ENCODE data around the gene DHRS11. TPM values are rescaled to one million over a fixed set of nuclear protein-coding genes. Genes with fewer than 3 reads are reported as not detected.
A peak's percentile ranks its signal among the peaks of the same experiment; 100 is the strongest.

DHRS11 gene
- total RNA-seq, 2 experiments from 2014 or later = 7.2 to 13.9 TPM

DNA sequence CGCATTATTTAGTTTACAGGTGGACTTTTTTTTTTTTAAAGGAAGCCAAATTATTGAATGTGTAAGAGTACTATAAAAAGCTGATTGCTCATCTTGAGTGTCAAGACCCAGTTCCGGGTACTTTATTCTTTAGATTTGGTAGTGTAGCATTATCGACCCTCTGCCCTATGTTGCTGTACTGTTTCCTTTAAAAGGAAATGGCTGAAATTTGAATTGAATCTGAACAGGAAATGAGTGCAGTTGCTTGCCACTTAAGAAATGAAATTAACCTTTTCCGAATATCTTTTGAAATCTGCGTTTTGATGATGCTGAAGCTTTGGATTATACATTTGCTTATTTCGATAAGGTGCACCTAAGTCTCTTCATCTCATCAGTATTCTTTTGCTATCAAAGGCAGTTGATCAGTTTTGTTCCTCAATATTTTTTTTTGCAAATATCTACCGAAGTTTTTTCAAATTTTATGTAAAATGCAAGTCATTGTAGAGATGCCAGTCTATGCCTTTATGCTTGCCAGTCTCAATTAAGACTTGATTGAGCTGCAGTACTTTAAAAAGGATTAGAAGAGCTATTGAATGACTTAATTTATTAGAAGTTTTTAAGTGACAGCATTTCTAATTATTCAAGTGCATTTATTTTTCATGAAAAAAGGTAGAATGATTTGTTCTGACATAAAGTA, 45.1 kb upstream of the DHRS11 start:
- Histone ChIP-seq H3K27ac (ENCODE audit: low read depth, low read length, poor library complexity, severe bottlenecking) (peak overlapping the region; percentile 95), H3K4me1 (ENCODE audit: insufficient read depth, low read length, poor library complexity, severe bottlenecking) (peaks cover 50% of the 10 kb centered on the region), H3K36me3 (ENCODE audit: insufficient read depth, low read length) (peaks cover 45% of the 10 kb centered on the region), H3K4me2 (ENCODE audit: low read length) (peak overlapping the region; percentile 98), H4K20me1 (ENCODE audit: insufficient read depth, low read length) (peaks cover 36% of the 10 kb centered on the region), H3K79me2 (ENCODE audit: insufficient read depth, low read depth, low read length) (peaks cover 78% of the 10 kb centered on the region), H3K9me3 (ENCODE audit: low read length) (no peaks in the 10 kb centered on the region), H3K9me2 (ENCODE audit: insufficient read depth, low read length) (no peaks in the 10 kb centered on the region), H3K4me3 (ENCODE audit: low read depth, low read length, poor library complexity, severe bottlenecking) (peak overlapping the region; percentile 97), H2AFZ (ENCODE audit: low read length) (no peak overlapping the region)
- POLR2A ChIA-PET = interaction anchor here (0.6 to 1.3 kb wide), 5 partner anchors 10 to 350 kb away, joined by 3 to 4 read pairs (median 4); partner anchors contain the start of gene MRM1
- TF ChIP-seq, protein P1, sequence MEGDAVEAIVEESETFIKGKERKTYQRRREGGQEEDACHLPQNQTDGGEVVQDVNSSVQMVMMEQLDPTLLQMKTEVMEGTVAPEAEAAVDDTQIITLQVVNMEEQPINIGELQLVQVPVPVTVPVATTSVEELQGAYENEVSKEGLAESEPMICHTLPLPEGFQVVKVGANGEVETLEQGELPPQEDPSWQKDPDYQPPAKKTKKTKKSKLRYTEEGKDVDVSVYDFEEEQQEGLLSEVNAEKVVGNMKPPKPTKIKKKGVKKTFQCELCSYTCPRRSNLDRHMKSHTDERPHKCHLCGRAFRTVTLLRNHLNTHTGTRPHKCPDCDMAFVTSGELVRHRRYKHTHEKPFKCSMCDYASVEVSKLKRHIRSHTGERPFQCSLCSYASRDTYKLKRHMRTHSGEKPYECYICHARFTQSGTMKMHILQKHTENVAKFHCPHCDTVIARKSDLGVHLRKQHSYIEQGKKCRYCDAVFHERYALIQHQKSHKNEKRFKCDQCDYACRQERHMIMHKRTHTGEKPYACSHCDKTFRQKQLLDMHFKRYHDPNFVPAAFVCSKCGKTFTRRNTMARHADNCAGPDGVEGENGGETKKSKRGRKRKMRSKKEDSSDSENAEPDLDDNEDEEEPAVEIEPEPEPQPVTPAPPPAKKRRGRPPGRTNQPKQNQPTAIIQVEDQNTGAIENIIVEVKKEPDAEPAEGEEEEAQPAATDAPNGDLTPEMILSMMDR (conservative IDR thresholded peaks at IDR 0.05; ENCODE audit: low read length) = no peak
- TF ChIP-seq EZH2phosphoT487 (IDR thresholded peaks at IDR 0.05; ENCODE audit: borderline replicate concordance, low read depth, low read length) = no peak
- intact Hi-C loops (cut with micrococcal nuclease; ENCODE audit: unreplicated experiment) = no loop called here
- CTCF ChIA-PET (ENCODE audit: unreplicated experiment) = interaction anchor here (1.0 kb wide), 1 partner anchor 11 kb away, joined by 3 read pairs; no protein-coding TSS in a partner anchor
- no TSS peak for BruUV-seq (replicated peaks)
- DNase-seq (ENCODE audit: low spot score) = peak; percentile 52

DNA sequence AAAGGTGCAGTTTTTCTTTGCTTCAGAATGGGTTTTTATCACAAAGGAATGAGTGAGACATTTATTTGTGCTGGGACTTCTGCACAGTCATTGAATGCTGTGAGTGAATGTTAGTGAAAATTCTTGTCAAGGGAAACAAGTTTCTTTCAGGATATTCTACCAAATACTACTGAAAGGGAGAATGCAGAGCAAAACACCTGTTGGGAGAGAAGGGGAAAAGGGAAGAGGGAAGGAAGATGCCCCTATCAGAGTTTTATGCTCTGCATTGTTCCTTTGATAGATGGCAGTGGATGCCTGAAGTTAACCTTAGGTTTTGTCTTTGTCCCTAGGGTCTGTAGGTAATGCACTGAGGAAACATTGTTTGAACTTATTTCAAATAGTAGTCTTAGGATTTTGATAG, 43.9 kb upstream of the DHRS11 start:
- Histone ChIP-seq H3K36me3 (ENCODE audit: insufficient read depth, low read length) (peaks cover 57% of the 10 kb centered on the region), H3K4me3 (ENCODE audit: low read depth, low read length, poor library complexity, severe bottlenecking) (peak overlapping the region; percentile 97), H2AFZ (ENCODE audit: low read length) (no peak overlapping the region), H3K27ac (ENCODE audit: low read depth, low read length, poor library complexity, severe bottlenecking) (peak overlapping the region; percentile 95), H3K9me3 (ENCODE audit: low read length) (no peaks in the 10 kb centered on the region), H3K4me1 (ENCODE audit: insufficient read depth, low read length, poor library complexity, severe bottlenecking) (peaks cover 61% of the 10 kb centered on the region), H3K9me2 (ENCODE audit: insufficient read depth, low read length) (no peaks in the 10 kb centered on the region), H3K4me2 (ENCODE audit: low read length) (peak overlapping the region; percentile 98), H4K20me1 (ENCODE audit: insufficient read depth, low read length) (peaks cover 45% of the 10 kb centered on the region), H3K79me2 (ENCODE audit: insufficient read depth, low read depth, low read length) (peaks cover 88% of the 10 kb centered on the region)
- DNase-seq (ENCODE audit: low spot score) = no peak
- intact Hi-C loops (cut with micrococcal nuclease; ENCODE audit: unreplicated experiment) = no loop called here
- ChIA-PET POLR2A (no interaction called here), CTCF (ENCODE audit: unreplicated experiment) (no interaction called here)
- TF ChIP-seq, protein P1 (conservative IDR thresholded peaks at IDR 0.05; ENCODE audit: low read length) = no peak
- TF ChIP-seq EZH2phosphoT487 (IDR thresholded peaks at IDR 0.05; ENCODE audit: borderline replicate concordance, low read depth, low read length) = no peak
- BruUV-seq (replicated peaks) = no TSS peak
